ENCODE measurements around the gene MEIS2.

The MEIS2 gene

GRCh38 chr15:37098468-37099318 lies 1.7 kb downstream of the MEIS2 start:
- DNase-seq (ENCODE audit: low spot score): no peak

DNA sequence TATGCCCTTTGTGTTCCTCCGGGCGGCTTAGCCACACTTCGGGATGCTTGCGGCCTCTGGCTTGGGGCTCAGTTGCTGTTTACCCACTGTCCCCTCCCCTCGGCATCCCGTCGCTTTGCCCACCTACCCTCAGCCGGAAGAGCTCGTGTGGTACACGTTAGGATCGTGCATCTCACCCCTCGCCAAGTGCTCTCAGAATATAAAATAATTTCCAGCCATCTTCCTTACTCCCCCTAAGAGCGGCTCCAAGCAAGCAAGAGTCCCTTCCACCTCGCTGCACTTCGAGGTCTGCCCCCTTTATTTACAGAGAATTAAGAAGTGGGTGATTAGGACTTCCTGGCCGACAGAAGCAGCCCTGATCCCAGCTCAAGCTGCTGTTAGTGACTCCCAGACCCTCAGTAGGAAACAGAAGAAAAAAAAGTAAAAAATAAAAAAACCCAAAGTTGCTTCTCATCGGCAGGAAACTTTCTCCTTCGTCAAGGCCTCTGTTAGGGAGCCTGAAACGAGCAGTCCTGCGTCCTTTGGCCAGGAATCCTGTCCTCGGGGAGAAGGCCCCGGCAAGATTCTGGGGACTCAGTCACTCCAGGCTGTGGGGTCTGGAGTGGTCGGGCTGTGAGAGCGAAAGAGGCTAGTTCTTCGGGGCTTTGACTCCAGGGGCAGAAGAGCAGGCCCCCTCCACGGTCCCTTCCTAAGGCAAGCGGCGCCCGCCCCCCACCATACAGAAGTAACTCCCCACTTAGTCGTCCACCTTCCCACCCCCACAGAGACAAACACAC lies 3.0 kb downstream of the MEIS2 start:
- DNase-seq (ENCODE audit: low spot score): no peak

DNA sequence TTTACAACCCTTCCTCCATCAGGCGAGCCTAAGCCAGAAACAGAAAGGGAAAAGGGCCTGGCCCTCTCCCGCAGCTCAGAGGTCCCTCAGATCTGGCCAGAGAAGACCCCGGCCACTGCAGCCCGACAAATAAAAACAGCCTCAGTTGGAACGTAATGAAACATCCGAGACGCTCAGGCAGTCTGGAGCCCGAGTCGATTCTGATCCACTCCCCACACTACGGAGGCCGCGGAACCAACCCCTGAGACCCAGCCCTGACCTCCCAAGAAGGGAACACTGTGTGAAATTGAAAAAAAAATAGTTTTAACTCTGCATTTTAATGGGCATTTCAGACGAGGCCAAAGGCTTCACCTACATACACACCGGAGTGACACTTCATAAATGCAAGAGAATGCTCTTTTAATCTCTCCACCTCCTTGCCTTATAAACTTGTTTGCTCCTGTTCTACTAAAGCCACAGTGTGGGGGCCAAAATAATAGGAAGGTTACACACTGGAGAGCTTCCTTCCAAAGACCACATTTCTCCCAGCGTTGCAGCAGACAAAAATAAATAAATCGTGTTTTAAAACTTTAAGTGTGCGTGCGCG lies 3.7 kb downstream of the MEIS2 start:
- DNase-seq (ENCODE audit: low spot score): no peak

DNA sequence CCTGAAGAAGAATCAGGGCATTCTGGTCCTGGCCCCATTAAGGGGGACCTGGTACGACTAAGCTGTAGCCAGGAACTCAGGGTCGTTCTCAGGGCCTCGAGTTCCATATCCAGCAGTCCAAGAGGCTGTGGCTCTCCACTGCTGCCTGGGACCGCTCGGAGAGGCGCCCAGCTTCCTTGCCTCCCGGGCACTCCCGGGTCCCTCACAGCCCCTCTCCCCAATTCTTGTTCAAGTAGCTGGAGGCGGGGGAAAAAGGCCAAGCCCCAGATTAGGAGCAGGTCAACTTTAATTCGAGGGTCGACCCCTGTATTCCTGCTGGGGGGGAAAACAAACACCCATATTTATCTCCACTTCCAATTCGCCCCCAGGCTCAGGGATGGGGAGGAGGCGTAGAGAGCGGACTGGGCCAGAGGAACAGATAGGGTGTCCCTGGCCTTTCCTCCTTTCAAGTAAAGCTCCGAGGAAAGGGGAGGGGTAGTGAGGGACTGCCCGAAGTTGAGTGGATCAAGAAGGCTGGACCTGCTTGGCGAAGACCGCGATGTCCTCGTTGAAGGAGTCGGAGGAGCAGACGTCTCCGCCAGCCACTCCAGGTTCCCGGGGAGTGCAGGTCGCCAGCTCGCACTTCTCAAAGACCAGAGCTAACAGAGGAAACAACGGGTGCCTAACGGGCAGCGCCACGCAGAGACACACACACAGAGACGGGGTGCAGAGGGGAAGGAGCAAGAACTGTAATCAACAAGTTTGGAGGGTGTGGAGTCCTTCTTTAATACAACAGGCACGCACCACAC lies 4.4 kb downstream of the MEIS2 start:
- no peak for DNase-seq (ENCODE audit: low spot score)

- DNase-seq (ENCODE audit: low spot score): no peak
Observed at GRCh38 chr15:37094915-37095711, 5.2 kb downstream of the MEIS2 start.

GRCh38 chr15:37094333-37094914 lies 5.9 kb downstream of the MEIS2 start:
- DNase-seq (ENCODE audit: low spot score): no peak

GRCh38 chr15:37093480-37094332 lies 6.6 kb downstream of the MEIS2 start:
- DNase-seq (ENCODE audit: low spot score): no peak

GRCh38 chr15:37090543-37091175 lies 9.7 kb downstream of the MEIS2 start:
- no peak for DNase-seq (ENCODE audit: low spot score)

DNA sequence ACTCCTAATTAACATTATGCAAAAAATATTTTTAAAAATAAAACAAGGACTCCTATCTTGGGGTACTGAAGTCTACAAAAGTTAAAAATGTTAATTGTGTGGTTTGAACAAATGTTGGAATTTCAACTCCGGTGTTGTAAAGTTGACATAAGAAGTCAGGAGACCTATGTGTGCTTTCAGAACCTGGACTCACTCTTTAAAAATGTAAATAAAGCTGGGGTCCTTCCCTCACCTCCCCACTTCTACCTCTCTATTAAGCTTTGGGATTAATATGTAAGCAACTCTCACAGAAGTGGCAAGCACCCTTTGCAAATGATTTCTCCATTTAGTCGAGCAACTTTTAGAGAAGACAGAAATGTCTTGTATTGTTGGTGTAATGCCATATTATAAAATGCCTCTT lies 11.9 kb downstream of the MEIS2 start:
- no peak for DNase-seq (ENCODE audit: low spot score)

DNA sequence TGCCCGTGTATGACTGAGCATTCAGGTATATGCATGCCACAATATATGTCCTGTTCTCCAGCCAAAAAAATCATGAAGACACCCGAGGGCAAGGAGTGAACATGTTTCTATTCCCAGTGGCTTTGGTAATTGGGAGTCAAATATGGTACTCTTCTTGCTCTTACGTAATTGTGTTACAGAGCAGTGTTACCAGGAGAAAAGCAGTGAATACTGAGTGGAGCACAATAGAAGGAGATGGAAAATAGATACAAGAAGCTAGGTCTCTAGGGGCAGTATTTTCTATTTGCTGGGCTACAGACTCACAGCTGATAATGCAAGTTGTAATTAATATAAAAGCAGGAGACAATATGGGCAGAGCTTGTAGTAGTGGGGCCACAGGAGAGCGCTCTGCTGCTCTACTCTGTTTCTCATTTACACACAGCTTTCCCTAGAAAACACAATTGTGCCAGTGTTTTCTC lies 13.2 kb downstream of the MEIS2 start:
- no peak for DNase-seq (ENCODE audit: low spot score)

DNA sequence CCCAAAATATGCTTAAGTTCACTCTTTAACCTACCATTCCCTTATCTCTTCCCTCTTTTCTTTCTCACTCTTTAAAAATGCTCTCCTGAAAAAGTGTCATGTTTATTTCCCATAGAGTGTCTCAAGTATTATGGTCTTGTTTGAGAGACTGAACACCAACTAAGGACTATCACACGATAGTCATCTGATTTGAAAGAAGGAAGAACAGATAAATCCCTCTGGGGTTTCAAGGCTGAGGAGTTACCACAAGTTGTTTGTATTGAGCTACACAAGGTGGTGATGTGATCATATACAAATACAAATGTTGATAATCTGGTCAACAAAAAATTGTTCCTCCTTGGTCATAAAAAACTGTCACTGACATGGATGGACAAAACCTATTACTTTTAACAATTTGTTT lies 13.8 kb downstream of the MEIS2 start:
- DNase-seq (ENCODE audit: low spot score): no peak

GRCh38 chr15:37086120-37086519 lies 14.2 kb downstream of the MEIS2 start:
- no peak for DNase-seq (ENCODE audit: low spot score)

DNA sequence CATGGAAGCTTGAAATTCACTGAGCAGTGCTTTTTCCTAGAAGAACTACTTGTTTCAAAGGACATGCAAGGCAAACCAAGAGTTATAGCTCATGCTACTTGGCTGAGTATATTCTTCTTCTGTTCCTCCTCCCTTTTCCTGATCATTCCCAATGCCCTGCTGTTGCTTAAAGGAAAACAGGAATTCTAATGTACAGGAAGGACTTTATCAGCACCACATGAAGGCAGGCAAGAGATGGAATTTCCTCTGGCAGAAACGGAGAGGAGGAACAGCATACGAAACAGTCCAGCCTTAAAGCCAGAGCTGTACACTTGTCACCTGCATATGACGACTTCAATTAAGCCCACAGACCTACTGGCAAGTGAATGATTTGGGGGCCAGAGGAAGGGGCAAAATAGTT lies 15.7 kb downstream of the MEIS2 start:
- no peak for DNase-seq (ENCODE audit: low spot score)

DNA sequence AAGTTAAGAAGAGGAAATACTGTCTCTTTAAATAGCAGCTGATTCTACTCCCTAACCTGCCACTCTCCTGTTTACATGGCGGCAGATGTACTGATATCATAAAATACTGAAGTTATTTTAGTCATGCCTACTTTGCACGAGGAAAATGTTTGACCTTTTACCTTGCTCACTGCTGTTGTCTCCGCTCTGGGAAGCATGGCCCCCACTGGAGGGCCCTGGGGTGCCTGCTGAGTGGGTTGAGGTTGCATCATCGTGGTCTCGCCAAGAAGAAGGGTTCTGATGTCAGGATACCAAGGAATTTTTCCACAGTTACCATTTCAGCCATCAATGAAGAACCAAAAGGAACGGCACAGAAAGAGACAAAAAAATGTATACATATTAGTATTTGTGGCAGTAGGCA lies 16.7 kb downstream of the MEIS2 start:
- no peak for DNase-seq (ENCODE audit: low spot score)

- no peak for DNase-seq (ENCODE audit: low spot score)
Observed at GRCh38 chr15:37081983-37082382, 18.4 kb downstream of the MEIS2 start.

GRCh38 chr15:37080261-37080921 lies 20.0 kb downstream of the MEIS2 start:
- DNase-seq (ENCODE audit: low spot score): no peak

GRCh38 chr15:37079726-37080125 lies 20.6 kb downstream of the MEIS2 start:
- DNase-seq (ENCODE audit: low spot score): no peak

GRCh38 chr15:37078566-37078965 lies 21.8 kb downstream of the MEIS2 start:
- DNase-seq (ENCODE audit: low spot score): no peak

Data from SK-N-DZ (cell line).